GM18858 (cell line): ENCODE data around the gene FBXL22.
"Not testable (repeated sequence)": the region's sequence is repeated elsewhere in the genome, so short reads cannot be mapped to it uniquely, and the experiment has no call there.

Experiments
- ATAC-seq: cut with Tn5 transposase; IDR thresholded peaks from one replicate; pipeline ENCODE4 v1.9.1; 2021; ENCODE audit not compliant: unreplicated experiment

Gene FBXL22

GRCh38 chr15:63611177-63611576 lies 14.0 kb downstream of the FBXL22 start:
- ATAC-seq: no peak

- ATAC-seq: no peak
These were observed 15.1 kb downstream of the FBXL22 start for GRCh38 chr15:63612300-63612699.

- ATAC-seq: no peak
These were observed 18.7 kb downstream of the FBXL22 start for GRCh38 chr15:63615935-63616334.

- not testable (repeated sequence) for ATAC-seq
These were observed 20.0 kb downstream of the FBXL22 start for GRCh38 chr15:63617147-63617546.

- not testable (repeated sequence) for ATAC-seq
These were observed 20.4 kb downstream of the FBXL22 start for GRCh38 chr15:63617627-63618026.

GRCh38 chr15:63620760-63621159 lies 23.6 kb downstream of the FBXL22 start:
- ATAC-seq: not testable (repeated sequence)

- no peak for ATAC-seq
These were observed 26.2 kb downstream of the FBXL22 start for GRCh38 chr15:63623232-63623969.

GRCh38 chr15:63626955-63627354 lies 29.8 kb downstream of the FBXL22 start:
- no peak for ATAC-seq

- no peak for ATAC-seq
These were observed 31.1 kb downstream of the FBXL22 start for GRCh38 chr15:63628123-63628822.

GRCh38 chr15:63630036-63630751 lies 33.0 kb downstream of the FBXL22 start:
- no peak for ATAC-seq

- no peak for ATAC-seq
These were observed 36.1 kb downstream of the FBXL22 start for GRCh38 chr15:63633312-63633711.

- no peak for ATAC-seq
These were observed 37.0 kb downstream of the FBXL22 start for GRCh38 chr15:63634154-63634553.

GRCh38 chr15:63636518-63637061 lies 39.4 kb downstream of the FBXL22 start:
- ATAC-seq: no peak

- ATAC-seq: no peak
These were observed 41.7 kb downstream of the FBXL22 start for GRCh38 chr15:63638839-63639238.

GRCh38 chr15:63640146-63640545 lies 43.0 kb downstream of the FBXL22 start:
- ATAC-seq: no peak
